Hepatocyte (in vitro differentiated cells): ENCODE measurements around the gene PRLHR. TPM values are rescaled to one million over a fixed set of nuclear protein-coding genes. Genes with fewer than 3 reads are reported as not detected.

Experiments used
- DNase-seq: peaks from one replicate; pipeline ENCODE4 v3.0.0-alpha.2; 2016; ENCODE audit warnings: low spot score
- H2AFZ ChIP-seq: fragments of 200-600 bp; sonication (generic); 2 replicates; pipeline ENCODE4 v1.6.0; 2016; ENCODE audit warnings: antibody characterized with exemption, mild to moderate bottlenecking
- H3K27ac ChIP-seq: fragments of 200-600 bp; sonication (generic); 2 replicates; pipeline ENCODE4 v1.5.1; 2016; ENCODE audit warnings: mild to moderate bottlenecking
- H3K27me3 ChIP-seq: fragments of 200-600 bp; sonication (generic); 2 replicates; pipeline ENCODE4 v1.6.1; 2016
- H3K36me3 ChIP-seq: fragments of 200-600 bp; sonication (generic); replicated peaks from 2 replicates; pipeline ENCODE4 v1.5.1; 2016; ENCODE audit warnings: low read depth; ENCODE audit not compliant: insufficient read depth
- H3K4me1 ChIP-seq: fragments of 200-600 bp; sonication (generic); 2 replicates; pipeline ENCODE4 v1.5.1; 2016; ENCODE audit warnings: mild to moderate bottlenecking, moderate library complexity; ENCODE audit not compliant: insufficient read depth
- H3K4me2 ChIP-seq: fragments of 200-600 bp; sonication (generic); 2 replicates; pipeline ENCODE4 v1.6.0; 2016
- H3K4me3 ChIP-seq: fragments of 200-600 bp; sonication (generic); 2 replicates; pipeline ENCODE4 v1.5.1; 2016; ENCODE audit warnings: mild to moderate bottlenecking
- H3K79me2 ChIP-seq: fragments of 200-600 bp; sonication (generic); 2 replicates; pipeline ENCODE4 v1.6.0; 2017; ENCODE audit warnings: mild to moderate bottlenecking
- H3K9me2 ChIP-seq: fragments of 200-600 bp; sonication (generic); replicated peaks from 2 replicates; pipeline ENCODE4 v1.6.0; 2017; ENCODE audit warnings: mild to moderate bottlenecking; ENCODE audit not compliant: insufficient read depth
- H3K9me3 ChIP-seq: fragments of 200-600 bp; sonication (generic); 2 replicates; pipeline ENCODE4 v1.5.1; 2016; ENCODE audit warnings: low read depth, mild to moderate bottlenecking
- H4K20me1 ChIP-seq: fragments of 200-600 bp; sonication (generic); 2 replicates; pipeline ENCODE4 v1.6.0; 2016; ENCODE audit warnings: mild to moderate bottlenecking; ENCODE audit not compliant: insufficient read depth, poor library complexity, severe bottlenecking
- EZH2 ChIP-seq: fragments of 200-600 bp; sonication (generic); IDR thresholded peaks from 2 replicates; pipeline ENCODE4 v1.6.1; 2016; ENCODE audit warnings: antibody characterized with exemption, mild to moderate bottlenecking, borderline replicate concordance
- EZH2phosphoT487 ChIP-seq: fragments of 200-600 bp; sonication (generic); IDR thresholded peaks from one replicate; pipeline ENCODE4 v1.6.1; 2018; ENCODE audit warnings: antibody characterized with exemption, mild to moderate bottlenecking, low read depth, moderate library complexity; ENCODE audit not compliant: unreplicated experiment, severe bottlenecking
- WGBS: methylation state at CpG from one replicate; pipeline ENCODE4 v1.1.6; 2016; ENCODE audit warnings: low lambda C conversion rate; ENCODE audit errors: missing lambda C conversion rate; 5-methylcytosine and 5-hydroxymethylcytosine counted together
- polyA plus RNA-seq: library from polyadenylated mRNA; unstranded; fragments of >200 nt; fragmentation: Nextera tagmentation; extraction: Ambion mirVana; gene quantifications from 2 replicates; pipeline ENCODE4 v1.2.1, GENCODE V29; 2016
- total RNA-seq: library from RNA; depleted of rRNA; stranded (reverse); fragments of >200 nt; gene quantifications from 2 replicates; pipeline ENCODE4 v1.2.3, GENCODE V29; 2014
- TF ChIP-seq, protein P1 (sequence below): fragments of 200-600 bp; sonication (generic); IDR thresholded peaks from 2 replicates; pipeline ENCODE4 v1.5.1; 2016; ENCODE audit warnings: antibody characterized with exemption, mild to moderate bottlenecking; ENCODE audit not compliant: poor library complexity

PRLHR gene
- total and polyA plus RNA-seq, 2 experiments from 2014 or later: not detected

DNA sequence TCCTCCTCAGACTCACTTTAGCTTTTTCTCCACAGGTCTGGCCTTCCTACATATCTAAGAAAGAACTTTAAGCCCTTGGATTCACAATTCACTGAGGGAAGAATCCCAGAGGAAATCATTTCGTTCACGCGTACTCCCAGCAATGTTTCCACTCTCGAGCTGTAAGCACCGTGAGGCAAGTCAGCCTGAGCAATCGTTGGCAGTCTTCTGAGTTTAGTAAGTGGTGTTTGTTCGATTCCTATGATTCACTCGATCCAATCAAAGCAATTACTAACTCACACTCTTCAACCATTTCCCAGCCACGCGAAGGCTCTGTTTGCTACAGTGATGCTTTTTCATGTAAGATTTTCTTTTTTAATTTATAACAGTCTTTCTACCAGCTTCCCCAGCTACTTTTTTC is 10.2 kb upstream of the PRLHR start:
- H3K4me1 ChIP-seq: no peaks in the 10 kb centered on the region
- no peaks in the 10 kb centered on the region for H3K9me2 ChIP-seq
- H3K4me2 ChIP-seq: no peak overlapping the region
- no peaks in the 10 kb centered on the region for H3K79me2 ChIP-seq
- H3K9me3 ChIP-seq: no peaks in the 10 kb centered on the region
- WGBS: 84% methylated on average over 10 of the region's 10 CpGs
- no peak for DNase-seq
- no peaks in the 10 kb centered on the region for H3K36me3 ChIP-seq
- no peak overlapping the region for H3K4me3 ChIP-seq
- H3K27ac ChIP-seq: no peak overlapping the region
- H3K27me3 ChIP-seq: peaks cover 36% of the 10 kb centered on the region
- no peaks in the 10 kb centered on the region for H4K20me1 ChIP-seq
- no peak overlapping the region for H2AFZ ChIP-seq
- TF ChIP-seq, protein P1, sequence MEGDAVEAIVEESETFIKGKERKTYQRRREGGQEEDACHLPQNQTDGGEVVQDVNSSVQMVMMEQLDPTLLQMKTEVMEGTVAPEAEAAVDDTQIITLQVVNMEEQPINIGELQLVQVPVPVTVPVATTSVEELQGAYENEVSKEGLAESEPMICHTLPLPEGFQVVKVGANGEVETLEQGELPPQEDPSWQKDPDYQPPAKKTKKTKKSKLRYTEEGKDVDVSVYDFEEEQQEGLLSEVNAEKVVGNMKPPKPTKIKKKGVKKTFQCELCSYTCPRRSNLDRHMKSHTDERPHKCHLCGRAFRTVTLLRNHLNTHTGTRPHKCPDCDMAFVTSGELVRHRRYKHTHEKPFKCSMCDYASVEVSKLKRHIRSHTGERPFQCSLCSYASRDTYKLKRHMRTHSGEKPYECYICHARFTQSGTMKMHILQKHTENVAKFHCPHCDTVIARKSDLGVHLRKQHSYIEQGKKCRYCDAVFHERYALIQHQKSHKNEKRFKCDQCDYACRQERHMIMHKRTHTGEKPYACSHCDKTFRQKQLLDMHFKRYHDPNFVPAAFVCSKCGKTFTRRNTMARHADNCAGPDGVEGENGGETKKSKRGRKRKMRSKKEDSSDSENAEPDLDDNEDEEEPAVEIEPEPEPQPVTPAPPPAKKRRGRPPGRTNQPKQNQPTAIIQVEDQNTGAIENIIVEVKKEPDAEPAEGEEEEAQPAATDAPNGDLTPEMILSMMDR: no peak
- no peak for TF ChIP-seq EZH2phosphoT487
- no peak for TF ChIP-seq EZH2

DNA sequence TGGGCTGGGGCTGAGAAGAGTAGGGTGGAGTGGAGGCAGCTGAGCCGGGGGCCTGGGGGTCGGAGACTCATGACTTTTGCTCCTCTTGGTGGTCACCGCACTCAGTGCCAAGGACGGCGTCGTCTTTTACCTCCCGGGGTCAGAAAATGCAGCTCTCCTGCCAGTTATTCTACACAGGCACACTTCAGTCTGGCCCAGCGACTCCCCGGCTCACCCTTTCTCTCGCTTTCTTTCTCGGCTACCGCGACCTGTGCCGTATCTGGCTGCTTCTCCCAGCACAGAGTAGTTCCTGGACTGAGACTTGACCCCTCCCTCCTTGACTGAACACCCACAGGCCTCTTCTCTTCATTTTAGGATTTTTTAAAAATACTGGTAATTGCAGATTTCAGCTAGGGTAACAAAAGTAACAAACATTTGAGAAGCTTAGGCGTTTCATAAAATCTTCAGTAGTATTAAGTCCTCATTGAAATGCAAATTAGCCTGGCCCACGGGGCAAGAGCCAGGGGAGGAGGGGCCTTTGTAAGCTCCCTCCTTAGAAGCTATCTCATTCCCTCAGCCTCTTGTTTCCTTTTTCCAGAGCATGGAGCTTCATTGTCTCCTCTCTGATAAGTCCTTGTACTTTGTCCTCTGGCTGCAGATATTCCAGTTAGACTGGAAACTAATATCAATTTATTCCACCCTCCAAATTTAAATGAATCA is 1.1 kb upstream of the PRLHR start:
- DNase-seq: no peak
- Histone ChIP-seq H3K4me3 (no peak overlapping the region), H3K9me3 (no peaks in the 10 kb centered on the region), H3K4me1 (no peaks in the 10 kb centered on the region), H3K36me3 (no peaks in the 10 kb centered on the region), H3K27ac (no peak overlapping the region), H3K4me2 (peak overlapping the region; percentile 33), H2AFZ (no peak overlapping the region), H3K9me2 (no peaks in the 10 kb centered on the region), H4K20me1 (no peaks in the 10 kb centered on the region), H3K27me3 (peaks cover 77% of the 10 kb centered on the region), H3K79me2 (no peaks in the 10 kb centered on the region)
- no peak for TF ChIP-seq EZH2
- TF ChIP-seq EZH2phosphoT487: no peak
- TF ChIP-seq, protein P1: no peak
- WGBS: 8% methylated on average over 14 of the region's 16 CpGs

DNA sequence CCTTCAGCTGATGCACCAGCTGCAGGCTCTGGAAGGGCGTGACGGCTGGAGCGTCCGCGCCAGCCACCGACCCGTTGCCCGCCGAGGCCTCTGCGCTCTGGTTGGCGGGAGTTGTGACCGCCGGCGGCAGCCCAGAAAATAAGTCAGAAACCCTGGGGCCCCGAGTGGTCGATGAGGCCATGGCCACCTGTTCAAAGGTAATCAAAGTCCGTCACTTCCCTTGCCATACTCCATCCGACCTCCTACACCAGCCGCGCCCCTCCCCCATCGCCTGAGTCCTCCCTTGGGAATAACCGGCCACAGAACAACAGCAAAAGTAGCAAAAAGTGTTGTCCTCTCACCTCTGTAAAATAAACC is 406 bp downstream of the PRLHR start:
- no peak for DNase-seq
- H3K79me2 ChIP-seq: no peaks in the 10 kb centered on the region
- no peak overlapping the region for H3K4me2 ChIP-seq
- no peaks in the 10 kb centered on the region for H3K4me1 ChIP-seq
- no peaks in the 10 kb centered on the region for H3K9me2 ChIP-seq
- H4K20me1 ChIP-seq: no peaks in the 10 kb centered on the region
- H3K27ac ChIP-seq: no peak overlapping the region
- no peaks in the 10 kb centered on the region for H3K9me3 ChIP-seq
- TF ChIP-seq, protein P1: no peak
- TF ChIP-seq EZH2: peak; percentile 34
- peaks cover 72% of the 10 kb centered on the region for H3K27me3 ChIP-seq
- no peaks in the 10 kb centered on the region for H3K36me3 ChIP-seq
- no peak overlapping the region for H3K4me3 ChIP-seq
- H2AFZ ChIP-seq: no peak overlapping the region
- WGBS: 29% methylated on average over 22 of the region's 22 CpGs
